Vagina (tissue), 2 donors: ENCODE measurements around the gene ANKRD2. TPM values are rescaled to one million over a fixed set of nuclear protein-coding genes. Genes with fewer than 3 reads are reported as not detected.

ENCODE experiments used
- DNase-seq, 2 donors: peaks; one replicate each; pipeline ENCODE4 v3.0.0-alpha.2; 2017; ENCODE audit errors: extremely low spot score in 2 of 2
- H3K27ac ChIP-seq: fragments of 200-600 bp; sonication (generic); one replicate; pipeline ENCODE4 v1.5.1; 2019
- H3K27me3 ChIP-seq: fragments of 200-600 bp; sonication (generic); one replicate; pipeline ENCODE4 v1.5.1; 2019
- H3K36me3 ChIP-seq, 2 donors: fragments of 200-600 bp; sonication (generic); one replicate each; pipeline ENCODE4 v1.5.1; 2017 to 2019
- H3K4me1 ChIP-seq: fragments of 200-600 bp; sonication (generic); one replicate; pipeline ENCODE4 v1.5.1; 2019
- H3K4me3 ChIP-seq, 2 donors: fragments of 200-600 bp; sonication (generic); 1 replicate in 1 of 2; 2 replicates in 1 of 2; pipeline ENCODE4 v1.5.1; 2016 to 2019
- H3K9me3 ChIP-seq: fragments of 200-600 bp; sonication (generic); one replicate; pipeline ENCODE4 v1.5.1; 2019
- CTCF ChIP-seq, 3 experiments: fragments of 450-650 bp in 2 of 3; fragments of 200-600 bp in 1 of 3; sonication (generic) in 1 of 3; IDR thresholded peaks; one replicate each; pipeline ENCODE4 v1.5.1; 2017 to 2019; ENCODE audit warnings: antibody characterized with exemption in 3 of 3, mild to moderate bottlenecking in 2 of 3, moderate library complexity in 2 of 3
- POLR2A ChIP-seq, 2 donors: fragments of 450-650 bp; IDR thresholded peaks; one replicate each; pipeline ENCODE4 v1.6.1; 2017; ENCODE audit warnings: antibody characterized with exemption in 2 of 2, mild to moderate bottlenecking in 2 of 2, moderate library complexity in 2 of 2
- POLR2AphosphoS5 ChIP-seq, 2 donors: sonication (generic); formaldehyde crosslinking; IDR thresholded peaks; one replicate each; pipeline ENCODE4 v1.9.0; 2017; ENCODE audit warnings: antibody characterized with exemption in 2 of 2, mild to moderate bottlenecking in 2 of 2, low read depth in 1 of 2; ENCODE audit not compliant: insufficient read depth in 1 of 2
- intact Hi-C: fragments of 100-400 bp; cut with DNase I; formaldehyde crosslinking; loops from one replicate; pipeline ENCODE4 v1.15.1; 2023
- total RNA-seq: library from RNA; depleted of rRNA; stranded (reverse); fragments of >200 nt; gene quantifications from one replicate; pipeline ENCODE4 v1.2.3, GENCODE V29; 2016

The ANKRD2 gene
- total RNA-seq, 1 donor from 2014 or later = not detected

GRCh38 chr10:97607095-97607636, 34.6 kb downstream of the ANKRD2 start:
- Histone ChIP-seq H3K9me3 (no peaks in the 10 kb centered on the region), H3K27me3 (no peaks in the 10 kb centered on the region), H3K4me1 (no peaks in the 10 kb centered on the region), H3K27ac (no peak overlapping the region), H3K4me3 (no peak overlapping the region), H3K36me3 (no peaks in the 10 kb centered on the region)
- DNase-seq = no peak
- intact Hi-C loops = no loop called here
- TF ChIP-seq POLR2AphosphoS5 (IDR thresholded peaks at IDR 0.05; ENCODE audit: insufficient read depth in 1 of 2, low read depth in 1 of 2) (no peak), CTCF (IDR thresholded peaks at IDR 0.05) (no peak), POLR2A (IDR thresholded peaks at IDR 0.05) (no peak)

- Histone ChIP-seq H3K4me3 (no peak overlapping the region), H3K4me1 (no peaks in the 10 kb centered on the region), H3K27me3 (no peaks in the 10 kb centered on the region), H3K36me3 (no peaks in the 10 kb centered on the region), H3K9me3 (no peaks in the 10 kb centered on the region), H3K27ac (no peak overlapping the region)
- TF ChIP-seq POLR2A (IDR thresholded peaks at IDR 0.05) (no peak), CTCF (IDR thresholded peaks at IDR 0.05) (no peak), POLR2AphosphoS5 (IDR thresholded peaks at IDR 0.05; ENCODE audit: insufficient read depth in 1 of 2, low read depth in 1 of 2) (no peak)
- DNase-seq = no peak
- intact Hi-C loops = no loop called here
Measured at GRCh38 chr10:97608991-97609561, 36.5 kb downstream of the ANKRD2 start.

GRCh38 chr10:97611473-97611872, 38.9 kb downstream of the ANKRD2 start:
- intact Hi-C loops = loop anchor here (5.0 kb wide), 1 partner anchor 39 kb away; the partner anchor contains the start of gene ANKRD2
- Histone ChIP-seq H3K27me3 (no peaks in the 10 kb centered on the region), H3K4me3 (no peak overlapping the region), H3K4me1 (no peaks in the 10 kb centered on the region), H3K9me3 (no peaks in the 10 kb centered on the region), H3K36me3 (no peaks in the 10 kb centered on the region), H3K27ac (no peak overlapping the region)
- TF ChIP-seq POLR2A (IDR thresholded peaks at IDR 0.05) (no peak), CTCF (IDR thresholded peaks at IDR 0.05) (no peak), POLR2AphosphoS5 (IDR thresholded peaks at IDR 0.05; ENCODE audit: insufficient read depth in 1 of 2, low read depth in 1 of 2) (no peak)
- no peak for DNase-seq

GRCh38 chr10:97612386-97612785, 39.8 kb downstream of the ANKRD2 start:
- no peaks in the 10 kb centered on the region for H3K4me1 ChIP-seq
- H3K4me3 ChIP-seq = no peak overlapping the region
- intact Hi-C loops = loop anchor here (5.0 kb wide), 1 partner anchor 40 kb away; the partner anchor contains the start of gene ANKRD2
- peak in 1 of 2 donors; percentile 64 for TF ChIP-seq POLR2AphosphoS5 (IDR thresholded peaks at IDR 0.05; ENCODE audit: insufficient read depth in 1 of 2, low read depth in 1 of 2)
- peak in 2 of 3 experiments; percentile 47 to 52 for TF ChIP-seq CTCF (IDR thresholded peaks at IDR 0.05)
- TF ChIP-seq POLR2A (IDR thresholded peaks at IDR 0.05) = no peak
- H3K9me3 ChIP-seq = no peaks in the 10 kb centered on the region
- no peaks in the 10 kb centered on the region for H3K27me3 ChIP-seq
- DNase-seq = no peak
- no peaks in the 10 kb centered on the region for H3K36me3 ChIP-seq
- H3K27ac ChIP-seq = no peak overlapping the region

GRCh38 chr10:97618285-97618684, 45.7 kb downstream of the ANKRD2 start:
- H3K9me3 ChIP-seq = no peaks in the 10 kb centered on the region
- H3K4me3 ChIP-seq = no peak overlapping the region
- no peak overlapping the region for H3K27ac ChIP-seq
- H3K27me3 ChIP-seq = no peaks in the 10 kb centered on the region
- no peaks in the 10 kb centered on the region for H3K36me3 ChIP-seq
- no peak for DNase-seq
- intact Hi-C loops = no loop called here
- H3K4me1 ChIP-seq = no peaks in the 10 kb centered on the region
- TF ChIP-seq POLR2A (IDR thresholded peaks at IDR 0.05) (no peak), POLR2AphosphoS5 (IDR thresholded peaks at IDR 0.05; ENCODE audit: insufficient read depth in 1 of 2, low read depth in 1 of 2) (no peak), CTCF (IDR thresholded peaks at IDR 0.05) (no peak)
